Occipital lobe (tissue), 2 donors: ENCODE results near the gene ESYT2. TPM values are rescaled to one million over a fixed set of nuclear protein-coding genes. Genes with fewer than 3 reads are reported as not detected.

Experiments used
- DNase-seq: peaks from one replicate; lab custom pipeline; 2025; lab: John Stamatoyannopoulos, UW
- total RNA-seq: library from RNA; depleted of rRNA; stranded (reverse); fragments of >200 nt; gene quantifications from one replicate; pipeline ENCODE4 v1.2.3, GENCODE V29; 2014

The ESYT2 gene
- total RNA-seq, 1 donor from 2014 or later = 125 TPM

DNA sequence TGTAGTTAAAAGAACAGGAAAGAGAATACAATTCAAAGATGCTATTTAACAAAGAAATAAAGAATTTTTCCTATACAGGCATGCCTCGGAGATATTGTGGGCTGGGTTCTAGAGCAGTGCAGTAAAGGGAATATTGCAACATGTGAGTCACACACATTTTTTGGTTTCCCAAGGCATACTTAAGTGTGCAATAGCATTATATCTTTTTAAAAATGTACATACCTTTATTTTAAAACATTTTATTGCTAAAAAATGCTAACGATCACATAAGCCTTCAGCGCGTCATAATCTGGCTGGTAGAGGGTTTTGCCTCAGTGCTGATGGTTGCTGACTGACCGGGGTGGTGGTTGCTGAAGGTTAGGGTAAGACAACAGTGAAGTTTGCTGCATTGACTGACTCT is 54.4 kb downstream of the ESYT2 start:
- no peak for DNase-seq

DNA sequence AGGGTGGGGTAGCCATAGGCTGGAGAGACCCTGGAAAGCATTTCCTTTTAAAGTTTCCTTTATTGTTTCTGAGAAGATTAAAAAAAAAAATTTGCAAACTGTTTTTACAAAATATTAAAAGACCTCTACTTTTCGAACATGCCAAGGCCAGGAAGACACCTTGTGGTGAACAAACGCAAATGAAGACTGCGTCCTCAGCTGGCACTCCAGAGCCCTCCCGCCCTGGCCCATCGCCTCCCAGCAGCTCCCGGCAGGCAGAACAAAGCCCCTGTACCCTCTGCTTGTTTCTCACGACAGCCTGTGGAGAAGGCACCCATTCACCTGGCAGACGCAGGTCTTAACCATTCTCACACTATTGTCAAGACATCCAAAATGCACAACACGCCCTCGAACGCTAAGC is 56.4 kb downstream of the ESYT2 start:
- no peak for DNase-seq

DNA sequence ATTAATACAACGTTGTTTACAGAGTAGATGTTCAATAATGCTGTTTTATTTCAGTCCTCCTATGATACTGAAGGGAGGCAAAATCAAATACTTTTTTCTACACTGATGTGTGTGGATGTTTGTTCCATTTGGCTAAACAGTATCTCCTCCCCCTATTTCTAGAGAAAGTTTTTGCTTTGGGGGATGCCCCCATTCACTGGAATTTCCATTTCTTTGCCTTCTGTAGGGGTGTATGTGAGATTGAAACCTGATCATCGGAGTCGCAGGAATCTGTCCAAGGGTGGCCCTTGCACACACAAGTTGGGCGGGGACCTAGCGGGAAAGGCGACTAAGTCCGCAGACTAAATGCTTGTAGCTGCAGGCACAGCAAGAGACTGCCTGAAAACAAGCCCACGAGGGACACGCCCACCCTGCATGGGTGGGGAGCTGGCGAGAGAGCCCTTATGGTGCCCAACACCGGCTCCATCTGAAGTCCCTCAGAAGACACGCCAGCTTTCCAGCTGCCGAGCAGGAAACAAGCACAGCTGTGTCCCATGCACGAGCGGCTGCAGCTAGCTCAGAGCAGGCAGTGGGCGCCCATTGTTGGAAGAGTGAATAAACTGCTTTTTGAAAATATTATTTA is 58.0 kb downstream of the ESYT2 start:
- no peak for DNase-seq

DNA sequence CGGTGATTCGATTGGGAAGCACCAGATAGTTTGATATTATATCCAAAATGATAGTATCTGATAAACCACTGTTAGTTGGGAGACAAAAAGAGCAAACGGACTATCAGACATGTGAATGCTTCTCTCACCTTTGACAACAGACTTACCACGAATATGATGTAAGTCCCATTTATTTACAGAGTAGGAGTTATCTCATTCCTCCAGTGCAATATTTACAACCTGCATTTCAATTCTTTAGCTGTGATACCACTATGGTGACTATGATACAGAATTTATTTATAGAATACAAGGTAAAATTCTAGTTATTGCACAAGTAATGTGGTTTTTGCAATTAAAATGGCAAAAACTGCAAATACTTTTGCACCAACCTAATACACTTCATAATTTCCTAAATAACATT is 61.6 kb downstream of the ESYT2 start:
- DNase-seq = no peak

DNA sequence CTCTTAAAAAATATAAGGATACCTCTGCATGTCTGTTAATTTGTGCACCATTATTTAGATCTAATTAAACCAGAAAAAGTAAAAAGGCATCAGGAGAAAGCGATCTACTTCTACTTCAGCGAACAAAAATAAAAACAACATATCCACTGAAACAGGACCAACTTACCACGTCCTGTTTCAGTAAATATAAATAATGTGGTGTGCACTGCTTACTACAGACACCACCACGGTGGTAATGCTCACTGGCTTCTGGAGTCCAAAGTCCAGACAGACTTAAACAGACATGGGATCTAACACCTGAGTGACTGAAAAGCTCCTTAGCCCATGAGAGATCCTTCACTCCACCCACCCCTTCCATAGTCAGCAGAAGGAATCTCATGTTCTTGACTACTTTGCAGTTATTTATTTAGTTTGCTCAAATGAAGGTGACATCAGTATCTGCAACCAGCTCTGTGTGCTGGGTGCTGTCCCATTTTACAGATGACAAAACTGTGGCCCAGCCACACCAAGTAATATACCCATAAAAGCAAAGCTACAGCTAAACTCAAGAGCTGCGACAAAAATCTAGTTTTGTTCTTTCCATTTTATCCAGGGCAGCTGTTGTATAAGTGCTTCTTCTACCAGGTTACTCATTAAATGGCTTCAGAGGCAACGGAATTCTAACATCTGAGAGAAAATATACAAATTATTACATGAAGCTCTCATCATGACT is 62.6 kb downstream of the ESYT2 start:
- DNase-seq = no peak

DNA sequence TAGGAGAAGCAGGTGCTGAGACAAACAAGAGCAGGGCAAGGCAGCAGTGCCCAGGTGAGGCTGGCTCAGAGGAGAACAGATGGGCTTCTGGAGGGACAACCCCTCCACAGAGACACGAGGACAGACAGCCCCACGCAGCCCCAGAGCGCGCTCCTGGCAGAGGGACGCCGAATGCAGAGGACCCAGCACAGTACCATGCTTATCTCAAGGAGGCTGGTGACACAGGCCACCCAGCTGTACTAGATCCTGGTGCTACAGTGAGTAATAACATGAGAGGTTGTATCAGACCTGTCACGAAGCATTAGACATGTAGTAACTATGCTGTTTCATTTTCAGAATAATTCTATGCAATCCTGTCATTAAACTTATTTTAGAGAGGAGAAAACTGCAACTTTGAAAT is 64.3 kb downstream of the ESYT2 start:
- no peak for DNase-seq

DNA sequence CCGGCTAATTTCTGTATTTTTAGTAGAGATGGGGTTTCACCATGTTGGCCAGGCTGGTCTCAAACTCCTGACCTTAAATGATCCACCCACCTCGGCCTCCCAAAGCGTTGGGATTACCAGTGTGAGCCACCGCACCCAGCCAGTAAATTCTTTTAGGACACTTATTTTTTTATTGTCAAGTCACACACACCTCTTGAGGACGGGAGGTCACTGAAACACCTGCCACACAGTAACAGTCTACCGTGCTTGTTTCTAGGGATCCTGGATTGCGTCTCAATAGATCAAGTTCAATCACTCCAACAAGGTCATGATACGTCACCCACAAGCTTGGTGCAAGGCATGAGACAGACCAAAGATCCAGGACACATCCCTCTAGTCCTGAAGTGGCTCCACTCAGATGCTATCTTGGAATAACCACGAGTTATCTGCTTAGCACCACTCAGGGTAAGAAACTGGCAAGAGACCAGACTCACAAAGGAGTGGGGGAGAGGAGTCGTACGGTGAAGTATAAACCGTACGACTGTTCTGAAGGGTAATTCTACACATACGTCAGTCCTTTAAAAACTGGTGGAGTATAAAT is 65.8 kb downstream of the ESYT2 start:
- DNase-seq = no peak

DNA sequence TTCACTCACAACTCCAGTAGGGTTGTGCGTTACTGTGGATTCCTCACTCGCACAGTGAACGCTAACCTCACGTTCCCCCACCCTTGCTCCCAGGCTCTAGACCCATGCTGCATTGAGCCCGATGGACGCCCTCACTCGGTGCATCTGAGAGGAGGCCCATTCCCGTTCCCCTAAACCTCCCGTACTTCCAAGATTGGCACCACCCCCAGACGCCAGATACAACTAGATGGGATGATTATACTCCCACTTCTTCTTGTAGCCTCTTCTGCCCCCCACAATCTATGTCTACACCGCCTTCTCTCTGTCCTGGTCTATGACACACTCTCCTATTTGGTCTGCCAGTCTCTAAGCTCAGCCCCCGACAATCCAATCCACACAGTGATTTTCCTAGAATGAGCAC is 67.4 kb downstream of the ESYT2 start:
- DNase-seq = no peak

DNA sequence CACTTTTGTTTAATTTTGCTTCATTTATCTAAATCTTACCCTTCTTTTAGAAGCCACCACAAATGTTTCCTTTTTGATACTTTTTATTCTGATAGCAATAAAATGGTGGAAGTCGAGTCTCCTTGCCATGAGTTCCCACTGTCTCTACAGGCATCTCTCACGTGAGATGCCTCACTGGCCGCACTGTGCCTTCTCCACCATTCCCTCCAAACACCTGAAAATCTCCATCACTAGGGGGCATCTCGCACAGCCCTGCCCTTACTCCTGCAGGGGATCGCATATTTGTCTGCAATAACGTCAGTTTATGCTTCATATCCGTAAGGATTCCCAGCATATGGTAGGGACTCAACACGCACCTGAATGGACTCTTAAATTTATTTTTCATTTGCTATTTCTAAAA is 68.4 kb downstream of the ESYT2 start:
- no peak for DNase-seq

DNA sequence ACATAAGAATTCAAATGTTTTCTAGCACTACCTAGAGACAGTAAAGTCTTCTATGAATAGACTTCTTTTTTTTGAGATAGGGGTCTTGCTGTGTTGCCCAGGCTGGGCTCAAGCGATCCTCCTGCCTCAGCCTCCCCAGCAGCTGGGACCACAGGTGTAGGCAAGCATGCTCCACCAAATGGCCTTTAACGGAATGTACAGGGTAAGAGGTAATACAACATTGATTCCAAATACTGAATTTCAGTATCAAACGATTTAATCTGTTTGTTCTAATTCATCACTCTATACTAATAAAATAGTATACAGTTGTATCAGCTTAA is 68.9 kb downstream of the ESYT2 start:
- DNase-seq = no peak

DNA sequence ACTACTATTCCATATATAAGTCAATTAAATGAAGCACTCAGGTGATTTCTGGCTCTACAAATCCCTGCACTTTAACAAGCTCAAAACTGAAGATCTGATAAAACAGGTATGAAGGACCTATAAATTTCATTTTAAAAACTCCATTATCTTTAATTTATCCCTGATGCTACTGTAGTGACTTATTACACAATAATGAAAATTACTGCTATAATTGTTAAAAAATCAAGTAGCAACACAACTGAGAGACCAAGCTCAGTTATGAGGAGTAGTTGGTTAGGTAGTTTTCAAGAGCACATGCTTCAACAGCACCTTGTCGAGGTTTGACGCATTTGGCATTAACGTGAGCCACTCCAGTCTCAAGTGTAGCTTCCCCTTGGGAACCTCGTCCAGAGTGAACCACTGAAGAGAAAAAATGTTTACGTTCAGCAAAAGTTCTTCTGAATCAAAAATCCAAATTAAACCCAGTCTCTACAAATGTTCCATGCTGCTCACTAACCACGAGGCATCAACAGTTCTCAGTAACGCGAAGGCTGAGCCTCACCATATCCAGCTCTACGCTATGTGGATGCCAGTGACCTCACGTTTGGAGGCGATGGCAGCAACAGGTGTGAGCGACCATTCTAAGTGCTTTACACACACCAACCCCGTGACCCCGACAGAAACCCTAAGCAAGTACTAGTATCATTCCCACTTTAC is 69.4 kb downstream of the ESYT2 start:
- DNase-seq = no peak

DNA sequence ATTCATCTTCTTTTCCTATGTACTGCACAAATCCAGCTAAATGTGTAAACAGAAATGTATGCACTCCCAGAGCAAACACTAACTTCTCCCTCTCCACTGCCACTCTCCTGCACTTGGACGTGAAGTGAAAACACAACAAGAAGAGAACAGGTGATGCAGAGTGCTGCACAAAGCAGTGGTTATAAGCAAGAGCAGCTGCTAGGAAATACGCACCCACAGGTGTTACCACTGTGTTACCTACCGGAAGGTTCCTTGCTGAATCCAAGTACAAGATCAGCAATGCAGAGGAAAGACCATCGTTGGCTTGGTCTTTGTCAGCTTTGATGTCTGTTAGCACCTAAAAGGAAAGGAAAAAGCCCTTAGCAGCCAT is 70.1 kb downstream of the ESYT2 start:
- no peak for DNase-seq

DNA sequence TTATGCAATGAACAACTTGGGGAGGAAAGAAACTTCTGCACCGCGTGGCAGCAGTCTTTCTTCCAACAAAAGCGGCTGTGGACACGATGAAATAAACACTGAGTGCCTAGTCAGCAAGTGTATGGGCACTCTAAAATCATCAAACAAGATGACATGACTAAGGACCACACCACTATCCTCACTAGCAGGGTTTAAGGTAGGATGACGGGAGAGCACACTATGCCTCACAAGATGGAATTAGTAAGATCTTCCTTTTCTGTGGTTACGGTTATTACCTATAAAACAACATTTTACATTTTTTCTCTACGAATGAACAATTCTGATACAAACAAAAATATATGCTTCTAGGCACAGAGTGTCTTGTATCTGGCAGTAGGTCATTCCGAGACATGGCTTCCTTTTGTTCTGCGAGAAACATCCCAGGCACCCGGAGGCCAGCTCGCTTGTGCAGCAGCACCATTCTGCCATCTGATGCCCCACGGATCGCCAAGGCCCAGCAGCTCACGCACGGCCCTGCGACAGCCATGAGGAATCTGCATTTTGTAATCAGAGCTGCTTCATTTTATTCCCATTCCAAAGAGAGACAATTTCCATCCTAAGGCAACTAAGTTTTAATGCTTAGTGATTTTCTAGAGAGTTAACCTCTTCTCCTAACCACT is 70.6 kb downstream of the ESYT2 start:
- no peak for DNase-seq

DNA sequence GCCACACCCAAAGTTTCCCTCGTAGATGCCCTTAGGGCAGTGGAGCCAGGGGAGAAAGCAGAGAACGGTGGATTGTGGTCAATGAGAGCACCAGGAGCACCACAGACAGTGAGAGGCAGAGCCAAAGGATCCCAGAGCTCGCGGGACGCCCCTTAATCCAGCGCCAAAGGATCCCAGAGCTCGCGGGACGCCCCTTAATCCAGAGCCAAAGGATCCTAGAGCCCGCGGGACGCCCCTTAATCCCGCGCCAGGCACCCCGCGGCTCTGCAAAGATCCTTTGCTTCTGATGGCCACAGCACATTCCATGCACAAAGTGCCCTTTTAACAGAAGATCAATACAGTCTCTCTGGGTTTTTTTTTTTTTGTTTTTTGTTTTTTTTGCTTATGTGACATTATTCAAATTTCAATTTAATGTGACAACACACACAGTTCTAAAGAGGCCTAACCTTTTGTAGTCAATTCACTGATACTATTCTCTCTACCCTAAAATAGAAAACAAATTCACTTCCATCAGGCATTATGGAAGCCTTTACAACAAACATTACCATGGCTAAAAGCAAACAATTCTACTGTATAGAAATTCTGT is 71.8 kb downstream of the ESYT2 start:
- no peak for DNase-seq

DNA sequence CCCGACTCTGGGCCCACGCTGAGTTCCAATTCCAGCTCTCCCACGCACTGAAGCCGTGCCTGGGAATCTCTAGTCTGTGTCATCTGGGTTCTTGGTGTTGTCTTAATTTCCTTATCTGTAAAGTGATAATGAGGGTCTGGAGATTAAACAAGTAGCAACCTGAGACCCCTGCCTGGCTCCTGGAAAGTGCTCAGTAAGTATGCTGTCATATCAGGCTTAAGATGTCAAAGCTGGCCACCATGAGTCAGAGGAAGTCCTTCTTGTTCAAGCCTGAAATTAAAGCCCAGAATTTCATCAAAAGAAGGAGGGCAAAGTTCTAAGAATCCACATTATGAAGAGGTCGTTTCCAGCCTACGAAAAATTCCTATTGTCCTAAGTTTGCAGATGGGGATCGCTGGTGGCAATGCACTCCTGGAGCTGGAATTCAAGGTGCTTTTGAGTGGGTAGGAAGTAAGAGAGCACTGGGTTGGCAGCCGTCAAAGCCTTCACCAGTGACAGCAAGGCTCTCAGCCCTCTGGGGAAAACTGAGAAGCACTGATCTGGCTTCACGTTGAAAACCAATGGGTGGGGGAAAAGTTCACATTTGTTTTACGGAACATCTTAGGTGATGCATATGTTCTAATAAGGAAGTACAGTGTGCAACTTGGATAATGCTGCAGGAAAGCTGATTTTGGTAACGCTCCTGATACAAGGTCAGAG is 74.4 kb downstream of the ESYT2 start:
- DNase-seq = no peak

DNA sequence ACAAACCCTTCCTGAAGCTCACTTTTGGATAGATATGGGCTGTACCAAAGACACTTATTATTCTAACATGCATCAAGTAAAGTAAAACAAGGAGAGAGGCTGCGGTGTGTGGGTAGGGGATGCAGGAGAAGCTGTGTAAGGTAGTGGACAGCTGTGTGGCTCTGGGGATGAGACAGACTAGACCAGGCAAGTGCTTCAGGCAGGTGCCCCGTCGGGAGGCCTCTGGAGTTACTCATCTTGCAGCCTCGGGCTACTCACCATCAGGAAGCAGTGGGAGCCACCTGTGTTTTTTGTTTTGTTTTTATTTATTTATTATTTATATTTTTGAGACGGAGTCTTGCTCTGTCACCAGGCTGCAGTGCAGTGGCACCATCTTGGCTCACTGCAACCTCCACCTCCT is 75.4 kb downstream of the ESYT2 start:
- no peak for DNase-seq

DNA sequence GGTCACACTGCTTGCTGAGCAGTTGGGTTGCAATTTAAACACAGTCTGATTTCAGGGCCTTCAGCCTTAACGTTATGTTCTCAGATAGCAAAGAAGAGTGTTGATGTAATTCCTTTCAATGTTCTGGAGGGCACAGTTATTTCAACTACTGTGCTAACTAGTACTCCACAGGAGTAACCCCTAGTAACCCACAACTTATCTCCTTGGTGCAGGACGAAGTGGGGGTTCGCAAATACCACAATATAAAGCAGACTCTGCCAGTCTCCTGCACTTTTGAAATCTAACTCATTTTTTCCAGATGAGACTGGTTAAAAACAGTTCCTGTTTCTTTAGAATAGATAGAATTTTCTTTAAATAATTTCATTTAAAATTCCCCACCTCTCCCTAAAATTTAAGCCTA is 77.6 kb downstream of the ESYT2 start:
- DNase-seq = no peak

DNA sequence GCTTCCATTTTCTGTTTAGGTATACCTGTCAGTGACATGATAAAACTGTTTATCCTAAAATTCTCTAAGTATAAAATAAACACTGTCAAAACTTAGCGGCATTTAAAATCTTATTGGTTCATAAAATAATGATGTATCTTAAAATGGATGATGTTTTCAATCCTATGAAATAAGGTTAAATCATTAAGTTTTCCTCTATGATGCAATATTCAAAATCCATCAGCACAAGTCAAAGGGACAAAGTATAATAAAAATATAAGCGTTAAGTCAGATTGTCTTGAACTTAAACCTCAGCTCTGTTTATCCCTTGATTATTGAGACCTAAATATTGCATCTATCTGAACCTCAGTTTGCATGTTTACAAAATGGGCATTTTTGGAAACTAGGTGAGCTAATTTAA is 78.1 kb downstream of the ESYT2 start:
- no peak for DNase-seq

DNA sequence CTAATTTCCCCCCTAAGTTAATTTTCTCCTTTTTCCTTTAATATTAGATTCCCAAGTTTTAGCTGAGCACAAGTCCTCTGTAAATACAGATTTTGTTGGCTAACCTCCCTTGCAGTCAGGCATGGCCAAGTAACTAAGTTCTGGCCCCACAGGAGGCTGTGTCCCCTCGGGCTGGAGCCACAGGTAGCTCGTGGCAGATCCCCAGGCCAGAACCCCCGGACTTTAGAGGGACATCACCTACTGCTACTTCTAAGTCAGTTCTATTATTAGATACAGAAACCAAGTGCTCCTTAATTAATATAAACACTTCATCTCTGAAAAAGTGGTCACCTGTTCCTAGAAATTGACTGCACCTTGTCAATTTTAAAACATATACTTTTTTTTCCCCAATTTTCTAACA is 78.6 kb downstream of the ESYT2 start:
- DNase-seq = no peak

DNA sequence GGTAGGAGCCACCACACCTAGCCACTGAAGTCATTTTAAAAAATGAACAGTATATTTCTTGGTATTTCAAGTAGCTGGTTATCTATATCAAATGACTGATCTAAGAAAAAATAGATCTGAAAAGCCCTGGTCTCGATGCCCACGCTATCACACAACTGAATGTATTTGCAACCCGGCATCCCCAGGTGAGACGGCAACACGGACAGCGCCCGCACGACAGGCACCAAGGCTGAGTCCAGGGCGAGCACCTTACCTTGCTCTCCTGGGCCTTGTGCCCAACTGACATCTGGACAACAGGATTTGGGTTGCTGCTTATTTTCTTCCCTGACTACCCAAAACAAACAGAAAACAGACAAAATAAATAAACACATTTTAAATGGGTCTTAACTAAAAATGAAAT is 79.9 kb downstream of the ESYT2 start:
- no peak for DNase-seq

DNA sequence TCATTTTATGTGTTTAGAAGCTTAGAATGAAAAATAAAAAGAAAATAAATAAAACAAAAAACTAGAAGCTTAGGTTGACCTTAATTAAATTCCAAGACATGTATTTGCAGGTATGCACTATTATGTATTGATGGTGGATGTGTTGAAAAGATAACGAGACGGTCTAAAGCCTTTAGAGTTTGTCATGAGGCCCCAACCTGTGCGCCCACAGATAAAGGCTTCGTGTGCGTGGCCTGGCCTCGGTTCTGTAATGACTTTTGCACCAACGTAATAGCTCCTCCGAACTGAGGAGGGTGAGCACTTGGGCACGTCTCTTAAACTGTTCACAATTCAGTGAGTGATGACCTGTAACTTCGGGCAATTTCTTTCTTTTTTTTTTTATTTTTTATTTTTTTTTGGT is 81.0 kb downstream of the ESYT2 start:
- no peak for DNase-seq
